GM19438 (cell line): ENCODE results near the gene STK36.
"Not testable (repeated sequence)": the region's sequence is repeated elsewhere in the genome, so short reads cannot be mapped to it uniquely, and the experiment has no call there.

Source experiments
- ATAC-seq: cut with Tn5 transposase; IDR thresholded peaks from one replicate; pipeline ENCODE4 v1.9.1; 2021; ENCODE audit warnings: low read depth; ENCODE audit not compliant: unreplicated experiment

Gene STK36

GRCh38 chr2:218659258-218659987 is 12.5 kb upstream of the STK36 start, which contains the start of the genes BCS1L and ZNF142:
Gene BCS1L, plus strand, starts transcription at chr2:218659683. Its CDS starts 1,305 bp downstream, at chr2:218660988.
Gene ZNF142, minus strand, starts transcription at chr2:218659623. Its CDS starts 3,194 bp downstream, at chr2:218656429.
- ATAC-seq, result peak; percentile 89

GRCh38 chr2:218659988-218660358 is 11.9 kb upstream of the STK36 start:
- ATAC-seq, result no peak

GRCh38 chr2:218662377-218662776 is 9.5 kb upstream of the STK36 start:
- no peak for ATAC-seq

- ATAC-seq, result no peak
These were observed 9.1 kb upstream of the STK36 start for GRCh38 chr2:218662827-218663226.

GRCh38 chr2:218663901-218664300 is 8.0 kb upstream of the STK36 start:
- no peak for ATAC-seq

GRCh38 chr2:218664653-218665052 is 7.2 kb upstream of the STK36 start:
- no peak for ATAC-seq

GRCh38 chr2:218671097-218671653 is 711 bp upstream of the STK36 start:
- ATAC-seq, result peak; percentile 4

- no peak for ATAC-seq
These were observed 7.2 kb downstream of the STK36 start for GRCh38 chr2:218679119-218679518.

GRCh38 chr2:218680061-218680460 is 8.2 kb downstream of the STK36 start:
- ATAC-seq, result no peak

- not testable (repeated sequence) for ATAC-seq
These were observed 15.6 kb downstream of the STK36 start for GRCh38 chr2:218687400-218688060.

- ATAC-seq, result no peak
These were observed 19.3 kb downstream of the STK36 start for GRCh38 chr2:218691234-218691633.

- no peak for ATAC-seq
These were observed 22.7 kb downstream of the STK36 start for GRCh38 chr2:218694405-218695145.

GRCh38 chr2:218698885-218699284 is 27.0 kb downstream of the STK36 start:
- no peak for ATAC-seq

GRCh38 chr2:218701806-218702205 is 29.9 kb downstream of the STK36 start:
- ATAC-seq, result no peak

GRCh38 chr2:218703341-218703740 is 31.5 kb downstream of the STK36 start:
- ATAC-seq, result no peak

GRCh38 chr2:218708086-218708485 is 36.2 kb downstream of the STK36 start:
- peak; percentile 30 for ATAC-seq

GRCh38 chr2:218709908-218710307 is 38.0 kb downstream of the STK36 start:
- no peak for ATAC-seq

GRCh38 chr2:218710334-218710686 is 38.4 kb downstream of the STK36 start:
- no peak for ATAC-seq

- ATAC-seq, result peak; percentile 85
These were observed 39.0 kb downstream of the STK36 start, which contains the start of gene TTLL4 for GRCh38 chr2:218710687-218711549. Gene TTLL4, plus strand, starts transcription at chr2:218710835. Its CDS starts 26,842 bp downstream, at chr2:218737677.

GRCh38 chr2:218711550-218711929 is 39.7 kb downstream of the STK36 start:
- ATAC-seq, result no peak
